Hepatocyte (in vitro differentiated cells): Measurements from ENCODE around the gene PRKCA. TPM values are rescaled to one million over a fixed set of nuclear protein-coding genes. Genes with fewer than 3 reads are reported as not detected.
"Not testable (repeated sequence)": the region's sequence is repeated elsewhere in the genome, so short reads cannot be mapped to it uniquely, and the experiment has no call there.

Experiments
- DNase-seq: peaks from one replicate; pipeline ENCODE4 v3.0.0-alpha.2; 2016; ENCODE audit warnings: low spot score
- H2AFZ ChIP-seq: fragments of 200-600 bp; sonication (generic); 2 replicates; pipeline ENCODE4 v1.6.0; 2016; ENCODE audit warnings: antibody characterized with exemption, mild to moderate bottlenecking
- H3K27ac ChIP-seq: fragments of 200-600 bp; sonication (generic); 2 replicates; pipeline ENCODE4 v1.5.1; 2016; ENCODE audit warnings: mild to moderate bottlenecking
- H3K27me3 ChIP-seq: fragments of 200-600 bp; sonication (generic); 2 replicates; pipeline ENCODE4 v1.6.1; 2016
- H3K36me3 ChIP-seq: fragments of 200-600 bp; sonication (generic); replicated peaks from 2 replicates; pipeline ENCODE4 v1.5.1; 2016; ENCODE audit warnings: low read depth; ENCODE audit not compliant: insufficient read depth
- H3K4me1 ChIP-seq: fragments of 200-600 bp; sonication (generic); 2 replicates; pipeline ENCODE4 v1.5.1; 2016; ENCODE audit warnings: mild to moderate bottlenecking, moderate library complexity; ENCODE audit not compliant: insufficient read depth
- H3K4me2 ChIP-seq: fragments of 200-600 bp; sonication (generic); 2 replicates; pipeline ENCODE4 v1.6.0; 2016
- H3K4me3 ChIP-seq: fragments of 200-600 bp; sonication (generic); 2 replicates; pipeline ENCODE4 v1.5.1; 2016; ENCODE audit warnings: mild to moderate bottlenecking
- H3K79me2 ChIP-seq: fragments of 200-600 bp; sonication (generic); 2 replicates; pipeline ENCODE4 v1.6.0; 2017; ENCODE audit warnings: mild to moderate bottlenecking
- H3K9me2 ChIP-seq: fragments of 200-600 bp; sonication (generic); replicated peaks from 2 replicates; pipeline ENCODE4 v1.6.0; 2017; ENCODE audit warnings: mild to moderate bottlenecking; ENCODE audit not compliant: insufficient read depth
- H3K9me3 ChIP-seq: fragments of 200-600 bp; sonication (generic); 2 replicates; pipeline ENCODE4 v1.5.1; 2016; ENCODE audit warnings: low read depth, mild to moderate bottlenecking
- H4K20me1 ChIP-seq: fragments of 200-600 bp; sonication (generic); 2 replicates; pipeline ENCODE4 v1.6.0; 2016; ENCODE audit warnings: mild to moderate bottlenecking; ENCODE audit not compliant: insufficient read depth, poor library complexity, severe bottlenecking
- EZH2 ChIP-seq: fragments of 200-600 bp; sonication (generic); IDR thresholded peaks from 2 replicates; pipeline ENCODE4 v1.6.1; 2016; ENCODE audit warnings: antibody characterized with exemption, mild to moderate bottlenecking, borderline replicate concordance
- EZH2phosphoT487 ChIP-seq: fragments of 200-600 bp; sonication (generic); IDR thresholded peaks from one replicate; pipeline ENCODE4 v1.6.1; 2018; ENCODE audit warnings: antibody characterized with exemption, mild to moderate bottlenecking, low read depth, moderate library complexity; ENCODE audit not compliant: unreplicated experiment, severe bottlenecking
- WGBS: methylation state at CpG from one replicate; pipeline ENCODE4 v1.1.6; 2016; ENCODE audit warnings: low lambda C conversion rate; ENCODE audit errors: missing lambda C conversion rate; 5-methylcytosine and 5-hydroxymethylcytosine counted together
- polyA plus RNA-seq: library from polyadenylated mRNA; unstranded; fragments of >200 nt; fragmentation: Nextera tagmentation; extraction: Ambion mirVana; gene quantifications from 2 replicates; pipeline ENCODE4 v1.2.1, GENCODE V29; 2016
- total RNA-seq: library from RNA; depleted of rRNA; stranded (reverse); fragments of >200 nt; gene quantifications from 2 replicates; pipeline ENCODE4 v1.2.3, GENCODE V29; 2014
- TF ChIP-seq, protein P1 (sequence below): fragments of 200-600 bp; sonication (generic); IDR thresholded peaks from 2 replicates; pipeline ENCODE4 v1.5.1; 2016; ENCODE audit warnings: antibody characterized with exemption, mild to moderate bottlenecking; ENCODE audit not compliant: poor library complexity

PRKCA gene
- total RNA-seq: 16.7 and 18.5 TPM in 2 replicates
- 5.9 and 7.3 TPM in 2 replicates for polyA plus RNA-seq

DNA sequence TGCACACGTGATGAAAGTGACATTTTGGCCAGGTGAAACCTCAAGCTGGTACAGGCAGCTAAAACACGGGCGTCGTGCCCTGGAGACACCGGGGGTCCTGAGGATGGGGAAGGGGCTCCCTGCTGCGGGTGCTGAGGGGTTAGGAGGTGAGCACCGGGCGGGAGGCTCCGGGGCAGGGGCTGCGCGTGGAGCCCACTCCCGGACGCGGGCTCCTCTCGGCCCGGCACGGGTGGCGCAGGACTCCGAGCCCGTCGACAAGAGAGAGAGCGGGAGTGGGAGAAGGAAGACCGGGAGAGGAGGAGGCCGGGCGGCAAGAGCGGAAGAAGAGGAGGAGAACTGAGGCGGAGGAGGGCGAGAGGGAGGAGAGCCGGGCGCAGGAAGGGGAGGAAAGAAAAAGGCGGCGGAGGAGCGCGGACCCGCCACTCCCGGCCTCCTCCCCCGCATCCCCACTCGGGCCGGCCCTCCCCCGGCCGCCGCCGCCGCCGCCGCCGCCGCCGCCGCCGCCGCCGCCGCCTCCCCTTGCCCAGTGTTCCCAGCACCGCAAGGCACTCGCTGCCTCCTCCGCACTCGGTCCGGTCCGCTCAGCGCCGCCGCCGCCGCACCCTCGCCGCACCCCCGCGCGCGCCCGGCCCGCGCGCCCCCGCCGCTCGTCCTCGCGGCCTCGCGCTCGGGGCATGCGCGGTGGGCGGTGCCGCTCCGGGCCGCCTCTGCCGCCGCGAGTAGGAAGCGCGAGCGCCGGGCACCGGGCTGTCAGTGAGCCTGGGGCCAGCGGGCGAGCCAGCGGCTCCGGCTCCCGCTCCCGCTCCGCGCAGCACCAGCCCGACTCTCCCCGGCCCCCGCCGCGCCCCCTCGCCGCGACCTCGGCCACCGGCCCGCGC is at the start of gene PRKCA:
PRKCA (plus strand) TSS at position 750 of the 878 bp plus-strand sequence.
- Histone ChIP-seq H3K27ac (peak within 1 kb of the TSS; percentile 81), H3K36me3 (no peaks in the 10 kb centered on the region), H3K9me2 (no peaks in the 10 kb centered on the region), H3K79me2 (peaks cover 35% of the 10 kb centered on the region), H3K9me3 (no peaks in the 10 kb centered on the region), H3K4me3 (peak within 1 kb of the TSS; percentile 96), H4K20me1 (no peaks in the 10 kb centered on the region), H3K4me2 (peak within 1 kb of the TSS; percentile 99), H3K4me1 (peaks cover 4% of the 10 kb centered on the region), H2AFZ (peak within 1 kb of the TSS; percentile 99), H3K27me3 (peaks cover 6% of the 10 kb centered on the region)
- TF ChIP-seq, protein P1, sequence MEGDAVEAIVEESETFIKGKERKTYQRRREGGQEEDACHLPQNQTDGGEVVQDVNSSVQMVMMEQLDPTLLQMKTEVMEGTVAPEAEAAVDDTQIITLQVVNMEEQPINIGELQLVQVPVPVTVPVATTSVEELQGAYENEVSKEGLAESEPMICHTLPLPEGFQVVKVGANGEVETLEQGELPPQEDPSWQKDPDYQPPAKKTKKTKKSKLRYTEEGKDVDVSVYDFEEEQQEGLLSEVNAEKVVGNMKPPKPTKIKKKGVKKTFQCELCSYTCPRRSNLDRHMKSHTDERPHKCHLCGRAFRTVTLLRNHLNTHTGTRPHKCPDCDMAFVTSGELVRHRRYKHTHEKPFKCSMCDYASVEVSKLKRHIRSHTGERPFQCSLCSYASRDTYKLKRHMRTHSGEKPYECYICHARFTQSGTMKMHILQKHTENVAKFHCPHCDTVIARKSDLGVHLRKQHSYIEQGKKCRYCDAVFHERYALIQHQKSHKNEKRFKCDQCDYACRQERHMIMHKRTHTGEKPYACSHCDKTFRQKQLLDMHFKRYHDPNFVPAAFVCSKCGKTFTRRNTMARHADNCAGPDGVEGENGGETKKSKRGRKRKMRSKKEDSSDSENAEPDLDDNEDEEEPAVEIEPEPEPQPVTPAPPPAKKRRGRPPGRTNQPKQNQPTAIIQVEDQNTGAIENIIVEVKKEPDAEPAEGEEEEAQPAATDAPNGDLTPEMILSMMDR: no peak
- no peak for TF ChIP-seq EZH2phosphoT487
- TF ChIP-seq EZH2: no peak
- under 1% methylated on average over 13 of the region's 117 CpGs for WGBS
- DNase-seq: peak; percentile 93

DNA sequence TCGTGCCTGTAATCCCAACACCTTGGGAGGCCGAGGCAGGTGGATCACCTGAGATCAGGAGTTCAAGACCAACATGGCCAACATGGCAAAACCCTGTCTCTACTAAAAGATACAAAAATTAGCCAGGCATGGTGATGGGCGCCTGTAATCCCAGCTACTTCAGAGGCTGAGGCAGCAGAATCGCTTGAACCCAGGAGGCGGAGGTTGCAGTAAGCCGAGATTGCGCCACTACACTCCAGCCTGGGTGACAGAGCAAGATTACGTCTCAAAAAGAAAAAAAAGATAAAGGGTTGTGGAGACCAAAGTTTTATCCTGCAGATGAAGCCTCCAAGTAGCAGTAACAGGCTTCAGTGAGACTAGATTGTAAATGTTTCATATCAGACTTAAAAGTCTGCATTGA is 49.0 kb upstream of the PRKCA start:
- not testable (repeated sequence) for H3K4me3 ChIP-seq, H4K20me1 ChIP-seq, H3K36me3 ChIP-seq, H2AFZ ChIP-seq, DNase-seq, H3K79me2 ChIP-seq, H3K4me1 ChIP-seq, H3K9me2 ChIP-seq, H3K9me3 ChIP-seq, H3K27me3 ChIP-seq, H3K4me2 ChIP-seq, H3K27ac ChIP-seq
- 86% methylated on average over 8 of the region's 8 CpGs for WGBS

DNA sequence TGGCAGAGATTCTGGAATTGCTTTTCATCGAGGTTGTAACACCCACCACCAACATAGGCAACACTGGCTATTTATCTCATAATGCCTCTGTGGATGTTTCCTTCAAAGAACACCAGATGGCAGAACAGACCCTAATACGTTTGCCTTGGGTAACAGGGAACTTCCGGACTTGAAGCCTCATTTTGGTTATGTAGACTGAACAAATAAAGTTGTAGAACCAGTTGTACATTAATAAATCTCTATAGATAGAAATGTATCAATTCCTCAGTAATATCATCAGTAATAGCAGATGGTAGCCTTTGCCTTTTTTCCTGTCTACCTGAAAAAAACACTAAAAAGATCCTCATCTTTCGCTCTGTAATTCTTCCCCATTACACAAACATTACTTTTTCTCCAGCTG is 47.3 kb upstream of the PRKCA start:
- Histone ChIP-seq H3K4me1 (no peaks in the 10 kb centered on the region), H3K4me3 (no peak overlapping the region), H3K27ac (no peak overlapping the region), H3K27me3 (no peaks in the 10 kb centered on the region), H3K9me2 (no peaks in the 10 kb centered on the region), H3K4me2 (no peak overlapping the region), H3K36me3 (no peaks in the 10 kb centered on the region), H3K9me3 (no peaks in the 10 kb centered on the region), H4K20me1 (no peaks in the 10 kb centered on the region), H2AFZ (no peak overlapping the region), H3K79me2 (no peaks in the 10 kb centered on the region)
- peak; percentile 76 for DNase-seq
- WGBS: 36% methylated on average over 4 of the region's 4 CpGs
- TF ChIP-seq, protein P1: peak; percentile 85
- TF ChIP-seq EZH2 (no peak), EZH2phosphoT487 (no peak)

DNA sequence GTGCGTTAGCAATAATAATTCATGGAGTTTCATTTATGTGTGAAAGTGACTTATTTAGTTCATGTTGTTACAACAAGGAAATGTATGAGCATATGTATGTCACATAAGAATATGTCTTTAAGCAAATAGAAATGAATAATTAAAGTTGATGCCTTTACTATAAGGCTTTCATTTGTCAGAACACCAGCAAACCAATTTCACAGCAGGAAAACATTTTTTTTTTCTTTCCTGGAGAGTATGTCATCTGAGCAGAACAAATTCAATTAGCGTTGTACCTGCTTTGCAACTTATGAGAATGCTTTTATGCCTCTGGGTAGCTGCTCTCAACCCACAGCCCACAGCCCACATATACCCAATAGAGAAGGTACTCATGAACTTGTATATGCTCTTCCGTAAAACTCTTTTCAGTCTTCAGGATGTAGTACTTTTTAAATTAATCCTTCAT is 46.9 kb upstream of the PRKCA start:
- H3K4me2 ChIP-seq: no peak overlapping the region
- H3K79me2 ChIP-seq: no peaks in the 10 kb centered on the region
- H3K4me1 ChIP-seq: no peaks in the 10 kb centered on the region
- H4K20me1 ChIP-seq: no peaks in the 10 kb centered on the region
- H3K4me3 ChIP-seq: no peak overlapping the region
- TF ChIP-seq EZH2phosphoT487: no peak
- TF ChIP-seq, protein P1: no peak
- TF ChIP-seq EZH2: no peak
- WGBS: 88% methylated on average over 3 of the region's 3 CpGs
- no peaks in the 10 kb centered on the region for H3K9me3 ChIP-seq
- no peaks in the 10 kb centered on the region for H3K36me3 ChIP-seq
- DNase-seq: no peak
- no peak overlapping the region for H2AFZ ChIP-seq
- no peak overlapping the region for H3K27ac ChIP-seq
- no peaks in the 10 kb centered on the region for H3K27me3 ChIP-seq
- no peaks in the 10 kb centered on the region for H3K9me2 ChIP-seq
